ENCODE measurements around the gene CACNA2D3. TPM values are rescaled to one million over a fixed set of nuclear protein-coding genes. Genes with fewer than 3 reads are reported as not detected.

CACNA2D3 gene
- total RNA-seq (2014; rRNA removed): not detected in 2 replicates
- Bru-seq, nascent RNA: percentile 9 among the genes with signal in this experiment
- percentile 6 among the genes with signal in this experiment for BruChase-seq, experiment 1, labeled RNA remaining after a 6-hour chase
- percentile 8 among the genes with signal in this experiment for BruChase-seq, experiment 2, labeled RNA remaining after a 2-hour chase
- long read RNA-seq, partial matches to known transcripts: 0 of 1 reads
- long read RNA-seq, other reads (novel, unspliced or antisense): 1 of 1 reads

- Histone ChIP-seq H3K79me2 (ENCODE audit: low read length) (no peaks in the 10 kb centered on the region), H2AFZ (ENCODE audit: low read length) (0 out of 2 replicates have a peak within 1 kb of the TSS, but pooled peaks have one; percentile 26), H4K20me1 (ENCODE audit: low read length) (no peaks in the 10 kb centered on the region), H3K36me3 (ENCODE audit: low read depth, low read length) (no peaks in the 10 kb centered on the region), H3F3A (ENCODE audit: low read length, unreplicated experiment) (no peaks in the 10 kb centered on the region), H3K27me3 (ENCODE audit: low read length) (peaks cover 77% of the 10 kb centered on the region), H3K9me3 (ENCODE audit: low read length) (no peaks in the 10 kb centered on the region), H3K4me2 (ENCODE audit: low read length) (no peak within 1 kb of the TSS; the same call in 1 of the 2 replicates), H3K9me2 (replicated peaks; ENCODE audit: low read length) (no peaks in the 10 kb centered on the region), H3K27ac (ENCODE audit: low read length) (no peak within 1 kb of the TSS), H3K4me3 (ENCODE audit: low read length) (no peak within 1 kb of the TSS), H3K4me1 (ENCODE audit: insufficient read depth, low read length) (no peaks in the 10 kb centered on the region), H3K9ac (ENCODE audit: low read length) (no peak within 1 kb of the TSS)
- ATAC-seq: no peak; the same call in 1 of the 2 replicates
- intact Hi-C loops (cut with micrococcal nuclease): no loop called here
- ChIA-PET POLR2A (ENCODE audit: unreplicated experiment) (no interaction called here), CTCF (no interaction called here)
- TF ChIP-seq CTCF (conservative IDR thresholded peaks at IDR 0.05; ENCODE audit: low read depth, low read length): no peak
- no peak for TF ChIP-seq EZH2phosphoT487 (IDR thresholded peaks at IDR 0.05; ENCODE audit: borderline replicate concordance, low read length)
- TF ChIP-seq EZH2 (IDR thresholded peaks at IDR 0.05; ENCODE audit: low read length, unreplicated experiment): no peak
- no peak for DNase-seq
- BruUV-seq (replicated peaks): no TSS peak
Observed at GRCh38 chr3:54122324-54123002, at the start of gene CACNA2D3. CACNA2D3 (plus strand) TSS chr3:54122552.

- Histone ChIP-seq H3K9me3 (ENCODE audit: low read length) (no peaks in the 10 kb centered on the region), H2AFZ (ENCODE audit: low read length) (no peak overlapping the region), H3K9me2 (replicated peaks; ENCODE audit: low read length) (no peaks in the 10 kb centered on the region), H3F3A (ENCODE audit: low read length, unreplicated experiment) (no peaks in the 10 kb centered on the region), H4K20me1 (ENCODE audit: low read length) (no peaks in the 10 kb centered on the region), H3K27ac (ENCODE audit: low read length) (no peak overlapping the region), H3K36me3 (ENCODE audit: low read depth, low read length) (no peaks in the 10 kb centered on the region), H3K4me1 (ENCODE audit: insufficient read depth, low read length) (no peaks in the 10 kb centered on the region), H3K4me3 (ENCODE audit: low read length) (no peak overlapping the region), H3K4me2 (ENCODE audit: low read length) (no peak overlapping the region), H3K27me3 (ENCODE audit: low read length) (peaks cover 33% of the 10 kb centered on the region), H3K9ac (ENCODE audit: low read length) (no peak overlapping the region), H3K79me2 (ENCODE audit: low read length) (no peaks in the 10 kb centered on the region)
- POLR2A ChIA-PET (ENCODE audit: unreplicated experiment): no interaction called here
- intact Hi-C loops (cut with micrococcal nuclease): no loop called here
- TF ChIP-seq EZH2 (IDR thresholded peaks at IDR 0.05; ENCODE audit: low read length, unreplicated experiment) (no peak), EZH2phosphoT487 (IDR thresholded peaks at IDR 0.05; ENCODE audit: borderline replicate concordance, low read length) (no peak), CTCF (conservative IDR thresholded peaks at IDR 0.05; ENCODE audit: low read depth, low read length) (no peak)
- ATAC-seq (no peak), DNase-seq (no peak)
- CTCF ChIA-PET: no interaction called here
- no TSS peak for BruUV-seq (replicated peaks)
Observed at GRCh38 chr3:54073386-54073785, 49.0 kb upstream of the CACNA2D3 start.

GRCh38 chr3:54079314-54079713, 43.0 kb upstream of the CACNA2D3 start:
- ATAC-seq: no peak
- TF ChIP-seq EZH2 (IDR thresholded peaks at IDR 0.05; ENCODE audit: low read length, unreplicated experiment) (no peak), CTCF (conservative IDR thresholded peaks at IDR 0.05; ENCODE audit: low read depth, low read length) (no peak), EZH2phosphoT487 (IDR thresholded peaks at IDR 0.05; ENCODE audit: borderline replicate concordance, low read length) (no peak)

More at GRCh38 chr3:54079314-54079713, 43.0 kb upstream of the CACNA2D3 start:
- DNase-seq: no peak
- H4K20me1 ChIP-seq (ENCODE audit: low read length): no peaks in the 10 kb centered on the region
- no peaks in the 10 kb centered on the region for H3K36me3 ChIP-seq (ENCODE audit: low read depth, low read length)
- ChIA-PET POLR2A (ENCODE audit: unreplicated experiment) (no interaction called here), CTCF (no interaction called here)
- no peak overlapping the region for H3K4me3 ChIP-seq (ENCODE audit: low read length)
- H3K27ac ChIP-seq (ENCODE audit: low read length): no peak overlapping the region
- peaks cover 14% of the 10 kb centered on the region; the same call in 1 of the 2 replicates for H3K27me3 ChIP-seq (ENCODE audit: low read length)
- BruUV-seq (replicated peaks): no TSS peak
- no peak overlapping the region for H2AFZ ChIP-seq (ENCODE audit: low read length)
- H3K9me2 ChIP-seq (replicated peaks; ENCODE audit: low read length): no peaks in the 10 kb centered on the region
- no peaks in the 10 kb centered on the region for H3K79me2 ChIP-seq (ENCODE audit: low read length)
- no peak overlapping the region for H3K9ac ChIP-seq (ENCODE audit: low read length)
- H3K9me3 ChIP-seq (ENCODE audit: low read length): no peaks in the 10 kb centered on the region
- H3F3A ChIP-seq (ENCODE audit: low read length, unreplicated experiment): no peaks in the 10 kb centered on the region
- H3K4me1 ChIP-seq (ENCODE audit: insufficient read depth, low read length): no peaks in the 10 kb centered on the region
- intact Hi-C loops (cut with micrococcal nuclease): no loop called here
- no peak overlapping the region for H3K4me2 ChIP-seq (ENCODE audit: low read length)
